GDM1 (cell line): Measurements from ENCODE around the gene RBM10.

Experiments
- DNase-seq: peaks from one replicate; lab custom pipeline; 2025; lab: John Stamatoyannopoulos, UW

The RBM10 gene

GRCh38 chrX:47175588-47175980 lies 30.6 kb downstream of the RBM10 start:
- no peak for DNase-seq

GRCh38 chrX:47176101-47176740 lies 31.2 kb downstream of the RBM10 start:
- DNase-seq: no peak

- no peak for DNase-seq
These were observed 32.1 kb downstream of the RBM10 start for GRCh38 chrX:47177079-47177478.

- no peak for DNase-seq
These were observed 33.3 kb downstream of the RBM10 start for GRCh38 chrX:47178337-47178736.

- no peak for DNase-seq
These were observed 34.4 kb downstream of the RBM10 start for GRCh38 chrX:47179221-47179927.

- DNase-seq: no peak
These were observed 34.9 kb downstream of the RBM10 start for GRCh38 chrX:47179928-47180255.

GRCh38 chrX:47180346-47180745 lies 35.3 kb downstream of the RBM10 start:
- no peak for DNase-seq

GRCh38 chrX:47181301-47181700 lies 36.3 kb downstream of the RBM10 start:
- DNase-seq: no peak

- DNase-seq: no peak
These were observed 37.2 kb downstream of the RBM10 start for GRCh38 chrX:47182106-47182700.

- DNase-seq: no peak
These were observed 39.5 kb downstream of the RBM10 start for GRCh38 chrX:47184486-47184885.

- no peak for DNase-seq
These were observed 40.2 kb downstream of the RBM10 start for GRCh38 chrX:47185241-47185640.

GRCh38 chrX:47186096-47186740 lies 41.2 kb downstream of the RBM10 start:
- DNase-seq: no peak

- no peak for DNase-seq
These were observed 42.2 kb downstream of the RBM10 start for GRCh38 chrX:47187106-47187677.

GRCh38 chrX:47189906-47190305 lies 44.9 kb downstream of the RBM10 start:
- no peak for DNase-seq

- peak; percentile 85 for DNase-seq
These were observed 45.6 kb downstream of the RBM10 start for GRCh38 chrX:47190445-47191269.

GRCh38 chrX:47191331-47191730 lies 46.3 kb downstream of the RBM10 start:
- no peak for DNase-seq

- DNase-seq: no peak
These were observed 46.9 kb downstream of the RBM10 start for GRCh38 chrX:47191806-47192401.

GRCh38 chrX:47193475-47194193 lies 48.6 kb downstream of the RBM10 start, which contains the start of gene UBA1:
Gene UBA1, plus strand, starts transcription at chrX:47193829. Its CDS starts 4,974 bp downstream, at chrX:47198803.
- DNase-seq: peak; percentile 96

- DNase-seq: no peak
These were observed 49.3 kb downstream of the RBM10 start for GRCh38 chrX:47194194-47194787.

GRCh38 chrX:47196098-47196497 lies 51.1 kb downstream of the RBM10 start:
- DNase-seq: no peak
